ENCODE data around the gene PPP1R14B. TPM values are rescaled to one million over a fixed set of nuclear protein-coding genes. Genes with fewer than 3 reads are reported as not detected.

PPP1R14B gene
- total and polyA plus RNA-seq, 2 of the 13 experiments (the other 11 are each of a cell fraction or from before 2014, with no cell fraction given) = 110 to 148 TPM

- no peak for TF ChIP-seq ZNF281 (CRISPR knock-in tag; IDR thresholded peaks at IDR 0.05; ENCODE audit: borderline replicate concordance)
- no peak for TF ChIP-seq RARA (CRISPR knock-in tag; IDR thresholded peaks at IDR 0.05)
- no peak for TF ChIP-seq CEBPZ (IDR thresholded peaks at IDR 0.05; ENCODE audit: low read length)
- TF ChIP-seq ZNF709 (CRISPR knock-in tag; IDR thresholded peaks at IDR 0.05) = no peak
- TF ChIP-seq HOXA7 (CRISPR knock-in tag; IDR thresholded peaks at IDR 0.05) = no peak
- TF ChIP-seq ZNF432 (CRISPR knock-in tag; IDR thresholded peaks at IDR 0.05; ENCODE audit: borderline replicate concordance) = no peak
- TF ChIP-seq BCLAF1 (IDR thresholded peaks at IDR 0.05) = no peak
- TF ChIP-seq ZNF225 (CRISPR knock-in tag; IDR thresholded peaks at IDR 0.05) = no peak
- no peak for TF ChIP-seq TBX3 (IDR thresholded peaks at IDR 0.05; ENCODE audit: borderline replicate concordance)
- TF ChIP-seq MEIS1 (CRISPR knock-in tag; IDR thresholded peaks at IDR 0.05; ENCODE audit: borderline replicate concordance) = peak; percentile 53; the same call in 1 of the 2 replicates
- no peak for TF ChIP-seq ZSCAN5A (CRISPR knock-in tag; IDR thresholded peaks at IDR 0.05; ENCODE audit: borderline replicate concordance)
- no peak for TF ChIP-seq ZKSCAN8 (CRISPR knock-in tag; IDR thresholded peaks at IDR 0.05; ENCODE audit: borderline replicate concordance)
- 0 out of 2 replicates have a peak, but pooled peaks have one; percentile 14 for TF ChIP-seq TARDBP (CRISPR knock-in tag; IDR thresholded peaks at IDR 0.05)
- no peak for TF ChIP-seq HNRNPK (IDR thresholded peaks at IDR 0.05; ENCODE audit: low read depth, low read length, poor library complexity, severe bottlenecking)
- TF ChIP-seq CTCF (CRISPR knock-in tag; IDR thresholded peaks at IDR 0.05) = peak; percentile 54
Measured at GRCh38 chr11:64252003-64252872, 5.5 kb upstream of the PPP1R14B start (continued).

Measured in HepG2 (cell line).